GM15510 (cell line): ENCODE data around the gene SMG6.

Experiments
- POLR2A ChIP-seq: IDR thresholded peaks from 3 replicates; pipeline ENCODE4 v1.6.1; 2011; ENCODE audit warnings: borderline replicate concordance; ENCODE audit not compliant: insufficient read length; ENCODE audit errors: extremely low read depth

Gene SMG6

DNA sequence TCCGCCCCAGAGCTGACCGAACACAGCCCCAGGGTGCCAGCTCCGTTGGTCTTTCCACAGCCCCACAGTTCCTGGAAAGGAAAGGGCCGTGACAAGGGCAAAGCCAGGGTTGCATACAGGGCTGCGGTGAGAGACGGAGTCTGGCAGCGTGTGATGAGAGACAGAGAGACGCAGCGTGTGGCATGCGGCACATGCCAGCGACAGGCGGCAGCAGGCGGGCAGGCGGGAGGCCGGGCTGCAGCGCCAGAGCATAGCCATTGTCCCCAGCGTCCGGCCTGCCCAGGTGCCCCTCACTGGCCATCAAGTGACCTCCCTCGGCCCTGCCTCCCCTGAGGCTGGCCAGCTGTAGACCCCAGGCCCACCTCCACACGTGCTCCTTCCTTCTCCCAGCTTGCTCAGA lies 287.1 kb downstream of the SMG6 start:
- TF ChIP-seq POLR2A = no peak

DNA sequence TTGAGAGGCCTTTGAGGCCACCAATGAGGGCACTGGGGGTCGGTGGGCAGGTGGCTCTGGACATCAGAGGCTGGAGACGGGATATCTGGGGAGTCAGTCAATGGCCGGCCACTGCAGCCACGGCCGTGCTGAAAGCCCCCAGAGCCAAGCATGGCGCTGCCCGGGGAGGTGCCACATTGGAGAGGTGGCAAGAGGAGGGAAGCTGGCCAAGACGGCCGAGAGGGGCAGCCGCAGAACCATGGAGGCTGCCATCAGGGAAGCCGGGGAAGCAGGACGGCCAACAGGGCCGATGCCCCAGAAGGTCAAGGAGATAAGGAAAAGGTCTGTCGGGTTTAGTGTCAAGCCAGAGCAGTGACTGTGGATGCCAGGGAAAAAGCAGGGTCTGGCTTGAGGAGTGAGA lies 288.3 kb downstream of the SMG6 start:
- no peak for TF ChIP-seq POLR2A

DNA sequence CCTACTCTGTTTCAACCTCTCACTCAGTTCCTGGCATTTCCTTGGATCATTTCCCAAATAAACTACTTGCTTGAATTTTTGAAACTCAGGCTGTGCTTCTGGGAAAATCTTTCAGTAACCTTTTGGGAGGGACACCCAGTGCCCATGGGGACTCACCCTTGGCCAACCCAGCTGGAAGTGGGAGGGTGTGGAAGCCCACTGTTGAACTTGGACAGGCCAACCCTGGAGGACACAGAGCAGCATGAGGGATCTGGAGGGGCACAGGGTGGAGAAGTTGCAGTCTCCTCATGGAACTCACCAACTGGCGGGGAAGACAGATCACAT lies 289.6 kb downstream of the SMG6 start:
- no peak for TF ChIP-seq POLR2A

DNA sequence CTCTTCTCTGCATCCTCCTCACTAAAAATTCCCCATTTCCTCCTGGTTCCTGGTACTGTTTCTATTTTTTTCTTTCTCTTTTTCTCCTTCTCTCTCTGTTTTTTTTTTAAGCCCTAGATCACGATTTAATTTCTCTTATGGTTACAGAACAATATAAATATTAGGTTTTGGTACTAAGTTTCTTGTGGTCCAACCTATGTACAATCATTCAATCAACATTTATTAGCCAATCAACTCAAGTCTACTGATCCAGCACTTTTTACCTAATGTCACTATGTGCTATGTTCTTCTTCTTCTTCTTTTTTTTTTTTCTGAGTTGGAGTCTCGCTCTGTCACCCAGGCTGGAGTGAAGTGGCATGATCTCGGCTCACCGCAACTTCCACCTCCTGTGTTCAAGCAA lies 291.1 kb downstream of the SMG6 start:
- no peak for TF ChIP-seq POLR2A

DNA sequence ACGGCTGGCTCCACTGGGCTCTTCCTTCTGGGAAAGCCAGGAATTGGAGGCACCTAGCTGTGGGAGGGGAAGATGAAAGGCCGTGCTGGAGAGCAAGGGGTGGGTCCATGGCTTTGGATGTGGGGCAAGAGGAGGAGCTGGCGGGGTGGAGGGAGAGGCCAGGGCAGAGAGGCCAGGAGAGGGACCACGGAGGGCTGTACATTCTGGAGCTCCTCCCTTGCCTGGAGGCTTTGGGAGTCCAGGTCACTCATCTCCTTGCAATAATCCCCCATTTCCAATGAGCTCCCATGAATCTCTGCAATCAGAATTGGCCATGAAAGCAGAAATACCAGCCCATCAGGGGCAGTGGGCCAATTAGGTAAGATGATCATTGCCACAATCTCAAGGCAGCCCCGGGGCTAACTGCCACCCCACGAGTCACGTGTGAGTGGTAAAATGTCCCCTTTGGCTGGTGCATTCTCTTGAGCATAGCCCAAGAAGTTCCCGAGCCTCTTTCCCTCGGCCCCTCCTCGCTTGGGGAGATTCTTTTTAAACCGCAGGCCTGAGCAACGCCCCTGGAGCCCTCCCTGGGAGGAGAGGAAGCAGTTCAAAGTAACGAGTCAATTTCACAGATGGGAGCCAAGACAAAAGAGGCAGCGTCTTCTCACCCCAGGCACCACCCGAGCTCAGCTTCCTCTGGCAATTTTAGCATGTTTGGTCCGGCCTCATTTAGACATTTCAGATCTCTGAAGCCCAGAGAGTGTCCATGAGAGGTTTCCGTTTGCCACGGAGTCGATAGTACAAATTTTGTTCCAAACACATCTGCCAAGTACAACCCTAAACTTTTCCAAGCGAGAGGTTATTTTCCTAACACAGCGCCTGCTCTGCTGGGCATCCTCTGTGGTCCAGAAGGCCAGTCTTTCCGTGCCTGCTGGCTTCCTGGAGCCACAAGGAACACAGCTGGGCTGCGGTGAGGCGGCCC lies 291.9 kb downstream of the SMG6 start:
- TF ChIP-seq POLR2A = no peak
